Esophagus mucosa (tissue), 1 donor: ENCODE data around the gene CEP131. TPM values are rescaled to one million over a fixed set of nuclear protein-coding genes. Genes with fewer than 3 reads are reported as not detected.

Experiments used
- ATAC-seq: fragments of 200-7000 bp; cut with Tn5 transposase; one replicate; pipeline ENCODE4 v1.9.1; 2020
- total RNA-seq: library from RNA; stranded (reverse); gene quantifications from one replicate; pipeline ENCODE4 v1.2.4, GENCODE V29; 2023
- donor health status: DM: yes; HTN: yes; CAD: no.

CEP131 gene
- 2.7 TPM for total RNA-seq

- ATAC-seq = peak; percentile 97
Measured at GRCh38 chr17:81222906-81223761, at the start of gene CEP131. CEP131 (minus strand) TSS chr17:81222965; CDS start chr17:81220056, 2,909 bp downstream.

- ATAC-seq = no peak
Measured at GRCh38 chr17:81271226-81271625, 48.5 kb upstream of the CEP131 start.

GRCh38 chr17:81270279-81270678 lies 47.5 kb upstream of the CEP131 start:
- no peak for ATAC-seq

GRCh38 chr17:81267390-81268067 lies 44.8 kb upstream of the CEP131 start:
- ATAC-seq = no peak

GRCh38 chr17:81265576-81265975 lies 42.8 kb upstream of the CEP131 start:
- ATAC-seq = no peak

- ATAC-seq = no peak
Measured at GRCh38 chr17:81264640-81265039, 41.9 kb upstream of the CEP131 start.

- no peak for ATAC-seq
Measured at GRCh38 chr17:81263371-81264181, 40.8 kb upstream of the CEP131 start.

- no peak for ATAC-seq
Measured at GRCh38 chr17:81261582-81262336, 39.0 kb upstream of the CEP131 start.

- ATAC-seq = no peak
Measured at GRCh38 chr17:81261096-81261495, 38.3 kb upstream of the CEP131 start.

- no peak for ATAC-seq
Measured at GRCh38 chr17:81260641-81261040, 37.9 kb upstream of the CEP131 start.

- ATAC-seq = no peak
Measured at GRCh38 chr17:81260171-81260570, 37.4 kb upstream of the CEP131 start.

GRCh38 chr17:81259058-81259605 lies 36.4 kb upstream of the CEP131 start:
- no peak for ATAC-seq

- ATAC-seq = no peak
Measured at GRCh38 chr17:81258292-81258691, 35.5 kb upstream of the CEP131 start.

GRCh38 chr17:81257533-81257932 lies 34.8 kb upstream of the CEP131 start:
- ATAC-seq = no peak

- no peak for ATAC-seq
Measured at GRCh38 chr17:81256616-81257015, 33.9 kb upstream of the CEP131 start.

GRCh38 chr17:81254955-81255717 lies 32.4 kb upstream of the CEP131 start:
- ATAC-seq = peak; percentile 63

GRCh38 chr17:81253358-81254131 lies 30.8 kb upstream of the CEP131 start:
- ATAC-seq = peak; percentile 35

GRCh38 chr17:81252987-81253329 lies 30.2 kb upstream of the CEP131 start:
- ATAC-seq = no peak

- no peak for ATAC-seq
Measured at GRCh38 chr17:81252326-81252986, 29.7 kb upstream of the CEP131 start.
